WERI-Rb-1 (cell line): ENCODE results near the gene C1orf21.

Experiments
- DNase-seq: peaks from one replicate; pipeline ENCODE4 v3.0.0-alpha.2; 2020
- H3K27ac ChIP-seq: fragments of 250-450 bp; sonication (Bioruptor Pico); 2 replicates; pipeline ENCODE4 v1.5.1; 2020; ENCODE audit warnings: mild to moderate bottlenecking, moderate library complexity
- H3K27me3 ChIP-seq: fragments of 250-450 bp; sonication (Bioruptor Pico); 2 replicates; pipeline ENCODE4 v1.5.1; 2021; ENCODE audit warnings: mild to moderate bottlenecking, low read depth, moderate library complexity; ENCODE audit not compliant: insufficient read depth, severe bottlenecking
- H3K36me3 ChIP-seq: fragments of 250-450 bp; sonication (Bioruptor Pico); 2 replicates; pipeline ENCODE4 v1.5.1; 2020; ENCODE audit warnings: mild to moderate bottlenecking, moderate library complexity
- H3K4me3 ChIP-seq: 2 replicates; pipeline ENCODE4 v1.5.1; 2011; ENCODE audit warnings: low read depth, mild to moderate bottlenecking, control low read depth, low read length
- H3K9me3 ChIP-seq: fragments of 250-450 bp; sonication (Bioruptor Pico); 2 replicates; pipeline ENCODE4 v1.5.1; 2021; ENCODE audit warnings: mild to moderate bottlenecking, moderate library complexity; ENCODE audit not compliant: severe bottlenecking
- CTCF ChIP-seq: IDR thresholded peaks from 2 replicates; pipeline ENCODE4 v1.5.1; 2011; ENCODE audit warnings: low read depth, mild to moderate bottlenecking, control low read depth, inconsistent platforms, low read length

The C1orf21 gene

DNA sequence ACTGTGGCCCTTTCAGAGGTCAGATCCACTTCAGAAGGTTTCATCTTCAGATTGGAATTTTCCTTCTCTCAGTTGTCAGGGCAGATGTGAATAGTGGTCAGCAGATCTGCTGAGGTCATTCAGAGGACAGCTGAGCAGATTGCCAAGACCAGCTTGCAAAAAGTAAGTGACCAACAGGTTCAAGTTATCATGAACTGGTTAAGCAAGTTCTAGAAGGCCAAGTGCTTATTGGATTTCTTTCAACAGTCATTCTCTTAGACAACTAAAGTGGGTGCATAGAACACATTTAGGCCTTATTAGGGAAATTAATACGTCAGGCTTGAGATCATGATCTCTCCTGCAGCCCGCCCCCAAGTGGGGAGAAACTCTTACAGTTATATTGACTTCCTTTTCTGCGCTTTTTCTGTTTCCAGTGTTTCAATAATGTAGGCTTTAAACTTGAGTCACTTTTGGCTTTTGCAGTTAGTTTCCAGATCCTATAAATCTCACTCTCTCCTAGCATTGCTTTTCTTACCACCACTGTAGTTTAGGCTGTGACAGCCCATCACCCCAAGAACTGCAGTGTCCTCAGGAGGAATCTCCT lies 96.4 kb downstream of the C1orf21 start:
- Histone ChIP-seq H3K36me3 (no peaks in the 10 kb centered on the region), H3K4me3 (no peak overlapping the region), H3K27me3 (no peaks in the 10 kb centered on the region), H3K9me3 (no peaks in the 10 kb centered on the region), H3K27ac (no peak overlapping the region)
- DNase-seq = no peak
- TF ChIP-seq CTCF = no peak

DNA sequence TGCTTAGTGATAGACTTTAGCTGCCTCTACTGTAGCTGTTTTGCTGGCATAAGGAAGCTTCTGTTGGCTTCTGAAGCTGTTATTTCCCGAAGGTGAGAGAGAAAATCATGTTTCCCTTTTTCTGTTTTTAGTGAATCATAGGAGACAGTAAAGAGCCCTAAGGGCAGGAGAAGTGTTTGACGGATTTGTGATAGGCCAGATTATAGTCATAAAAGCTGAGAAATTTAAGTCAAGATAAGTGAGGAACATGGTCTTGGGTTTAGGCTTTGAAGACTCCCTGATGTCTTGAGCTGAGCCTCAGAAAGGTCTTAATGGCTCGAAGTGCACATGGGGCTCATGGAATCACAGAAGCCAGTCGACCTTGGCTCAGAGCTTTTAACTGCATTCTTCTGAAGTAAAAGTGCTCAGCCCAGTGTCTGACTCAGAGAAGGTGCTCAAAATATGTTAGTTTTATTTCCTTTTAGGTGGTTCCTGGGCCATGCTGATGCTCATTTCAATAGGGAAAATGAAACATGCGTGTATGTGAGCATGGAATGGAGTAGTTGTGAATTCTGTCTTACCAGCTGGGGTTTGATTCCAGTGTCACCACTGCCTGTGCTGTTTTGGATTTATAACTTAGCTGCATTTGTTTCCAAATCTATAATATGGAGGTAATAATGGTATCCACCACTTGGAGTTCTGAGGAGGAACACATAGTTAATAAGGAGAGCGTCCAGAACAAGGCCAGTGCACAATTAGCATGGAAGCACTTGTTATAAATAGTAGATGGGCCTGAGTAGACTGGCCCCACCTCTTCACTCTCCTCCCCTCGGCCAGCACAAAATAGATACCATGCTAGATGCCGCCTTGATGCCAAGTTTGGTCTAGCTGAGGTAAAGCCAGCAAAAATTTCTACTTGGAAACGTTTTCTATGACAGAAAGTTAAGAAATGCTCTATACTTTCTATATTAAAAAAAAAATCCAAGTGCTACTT lies 99.2 kb downstream of the C1orf21 start:
- Histone ChIP-seq H3K4me3 (no peak overlapping the region), H3K9me3 (no peaks in the 10 kb centered on the region), H3K36me3 (no peaks in the 10 kb centered on the region), H3K27me3 (no peaks in the 10 kb centered on the region), H3K27ac (no peak overlapping the region)
- no peak for DNase-seq
- TF ChIP-seq CTCF = no peak

- Histone ChIP-seq H3K27ac (no peak overlapping the region), H3K4me3 (no peak overlapping the region), H3K27me3 (no peaks in the 10 kb centered on the region), H3K9me3 (no peaks in the 10 kb centered on the region), H3K36me3 (no peaks in the 10 kb centered on the region)
- DNase-seq = no peak
- no peak for TF ChIP-seq CTCF
Measured at GRCh38 chr1:184486761-184487445, 100.1 kb downstream of the C1orf21 start.

- H3K4me3 ChIP-seq = no peak overlapping the region
- no peak for TF ChIP-seq CTCF
- H3K27me3 ChIP-seq = no peaks in the 10 kb centered on the region
- no peaks in the 10 kb centered on the region for H3K36me3 ChIP-seq
- no peak for DNase-seq
- H3K9me3 ChIP-seq = no peaks in the 10 kb centered on the region
- H3K27ac ChIP-seq = no peak overlapping the region
Measured at GRCh38 chr1:184487531-184488193, 100.8 kb downstream of the C1orf21 start.

DNA sequence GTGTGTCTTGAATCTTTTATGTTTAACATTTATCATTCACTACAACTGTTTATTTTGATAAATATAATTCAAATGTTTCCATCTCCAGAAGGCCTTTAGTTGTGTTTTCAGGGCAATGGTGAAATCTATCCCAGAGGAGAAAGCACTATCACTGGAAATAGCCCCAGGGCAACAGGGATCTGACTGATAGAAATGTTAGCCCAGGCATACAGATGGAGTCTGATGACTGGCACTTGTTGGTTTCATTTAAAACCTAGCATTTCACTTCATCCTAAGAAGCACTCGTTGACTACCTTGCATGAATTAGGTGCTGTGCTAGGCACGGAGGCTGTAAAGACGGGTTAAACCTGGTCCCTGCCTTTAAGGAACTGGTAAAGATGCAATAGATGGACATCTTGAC lies 103.1 kb downstream of the C1orf21 start:
- no peak for TF ChIP-seq CTCF
- no peak for DNase-seq
- Histone ChIP-seq H3K27ac (no peak overlapping the region), H3K4me3 (no peak overlapping the region), H3K27me3 (no peaks in the 10 kb centered on the region), H3K36me3 (no peaks in the 10 kb centered on the region), H3K9me3 (no peaks in the 10 kb centered on the region)
